22Rv1 (cell line): ENCODE measurements around the gene NTNG1.

ENCODE experiments used
- H3K27ac ChIP-seq: fragments of 450-650 bp; 2 replicates; pipeline ENCODE4 v1.5.1; 2017
- CTCF ChIP-seq: fragments of 450-650 bp; IDR thresholded peaks from 2 replicates; pipeline ENCODE4 v1.5.1; 2017; ENCODE audit warnings: mild to moderate bottlenecking
- ZFX ChIP-seq: fragments of 450-650 bp; IDR thresholded peaks from 2 replicates; pipeline ENCODE4 v1.6.1; 2017; ENCODE audit warnings: antibody characterized with exemption, borderline replicate concordance

The NTNG1 gene

DNA sequence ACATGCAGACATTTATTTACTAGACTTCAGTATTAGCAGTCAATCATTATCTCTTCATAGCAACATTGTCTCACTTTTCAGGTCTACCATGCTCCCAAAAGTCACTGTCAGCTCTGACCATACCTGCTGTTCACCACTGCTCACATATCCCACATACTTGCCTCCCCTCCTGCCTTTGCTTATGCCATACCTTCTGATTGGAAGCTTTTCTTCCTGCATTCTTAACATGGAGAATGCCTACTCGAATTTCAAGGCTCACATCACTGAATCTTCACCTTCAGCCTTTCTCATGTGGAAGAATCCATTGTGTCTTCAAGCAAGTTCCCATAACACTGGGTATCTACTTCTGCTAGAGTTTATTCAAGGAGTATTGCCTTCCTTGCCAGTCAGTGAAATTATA is 135.4 kb downstream of the NTNG1 start:
- TF ChIP-seq ZFX (no peak), CTCF (no peak)
- H3K27ac ChIP-seq, result no peak overlapping the region

DNA sequence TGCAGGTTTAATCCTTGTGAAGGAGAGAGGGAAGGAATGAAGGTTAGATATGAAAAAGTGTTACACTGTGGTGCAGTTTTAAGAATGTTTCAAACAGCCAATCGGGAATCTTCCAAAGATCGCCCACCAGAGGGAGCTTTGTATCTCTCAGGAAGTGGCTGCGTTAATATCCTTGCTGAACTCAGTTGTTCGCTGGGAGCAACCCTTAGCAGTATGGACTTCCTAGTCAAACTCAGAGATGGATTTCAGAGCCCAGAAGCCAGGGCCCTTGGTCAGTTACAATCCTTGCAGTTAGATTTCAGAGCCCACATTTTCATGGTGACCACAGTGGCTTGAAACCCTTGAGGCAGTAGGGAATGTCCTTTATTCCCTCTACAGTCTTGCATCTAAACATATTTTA is 136.2 kb downstream of the NTNG1 start:
- H3K27ac ChIP-seq, result no peak overlapping the region
- no peak for TF ChIP-seq ZFX
- peak; percentile 82 for TF ChIP-seq CTCF

DNA sequence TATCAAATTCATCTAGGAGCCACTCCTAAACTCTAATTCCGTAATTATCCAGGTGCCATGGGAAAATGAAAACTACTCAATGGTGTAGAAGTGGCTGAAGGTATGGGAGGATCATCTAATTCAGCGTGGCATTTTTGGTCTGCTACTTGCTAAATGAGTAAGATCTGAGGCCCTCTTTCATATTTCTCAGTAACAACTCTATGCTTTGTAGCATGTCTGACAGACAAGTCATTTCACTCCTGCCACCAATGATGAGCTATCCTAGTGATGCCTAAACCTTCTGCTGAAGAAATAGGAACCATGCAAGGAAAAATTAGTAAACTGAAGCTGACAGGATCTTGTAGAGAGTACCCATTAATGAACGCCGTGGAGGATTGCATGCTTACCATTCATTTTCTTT is 145.3 kb downstream of the NTNG1 start:
- no peak overlapping the region for H3K27ac ChIP-seq
- no peak for TF ChIP-seq CTCF
- no peak for TF ChIP-seq ZFX

- H3K27ac ChIP-seq, result no peak overlapping the region
- no peak for TF ChIP-seq CTCF
- TF ChIP-seq ZFX, result no peak
Observed at GRCh38 chr1:107291987-107292386, 151.1 kb downstream of the NTNG1 start.

DNA sequence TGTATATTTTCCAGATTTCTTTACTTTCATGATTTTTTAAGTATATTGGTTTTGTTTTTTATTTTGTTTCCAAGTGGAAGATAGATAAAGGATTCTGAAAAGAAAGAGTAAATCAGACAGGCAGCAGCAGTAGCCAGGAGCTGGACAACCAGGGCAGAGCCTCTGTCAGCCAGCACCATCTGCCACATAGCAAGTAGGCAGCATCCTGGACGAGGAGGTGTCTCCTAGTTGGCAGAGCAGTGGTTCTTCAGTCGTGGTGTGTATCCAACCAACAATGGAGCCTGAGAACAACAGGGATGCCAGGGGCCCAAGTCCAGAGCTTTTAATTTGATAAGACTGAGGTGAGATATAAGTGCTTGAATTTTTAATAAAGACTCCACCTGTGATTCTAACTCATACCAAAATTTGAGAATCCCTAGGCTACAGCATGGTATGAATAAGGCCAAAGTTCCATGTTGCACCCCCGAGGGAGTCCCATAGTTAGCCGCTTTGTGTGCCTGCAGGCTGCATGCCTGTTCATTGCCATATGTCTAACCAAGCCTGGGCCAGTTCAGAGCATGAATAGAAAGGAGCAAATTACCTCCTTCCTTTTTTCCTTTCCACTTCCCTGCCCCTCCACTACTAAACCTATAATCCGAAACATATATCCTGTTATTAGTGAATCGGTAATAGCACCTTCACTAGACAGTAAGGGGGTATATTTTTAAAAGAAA is 153.2 kb downstream of the NTNG1 start:
- TF ChIP-seq CTCF, result no peak
- no peak for TF ChIP-seq ZFX
- no peak overlapping the region for H3K27ac ChIP-seq

DNA sequence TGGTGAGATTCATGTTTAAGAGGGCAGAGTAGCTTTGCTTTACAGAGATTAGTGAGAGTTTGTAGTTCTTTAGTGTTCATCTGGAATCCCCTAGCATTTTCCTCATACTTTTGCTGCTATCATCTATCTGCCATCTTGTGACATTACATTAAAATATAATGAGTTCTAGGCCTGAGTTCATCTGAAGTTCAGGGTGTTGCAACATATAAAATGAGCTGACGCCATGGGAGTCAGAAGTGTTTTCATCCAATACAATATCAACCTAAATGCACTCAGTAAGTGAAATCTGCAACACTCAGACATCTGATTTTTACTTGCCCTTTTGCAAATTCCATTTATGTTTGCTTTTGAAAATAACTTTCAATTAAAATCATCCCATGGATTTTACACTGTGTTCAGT is 153.8 kb downstream of the NTNG1 start:
- TF ChIP-seq CTCF (no peak), ZFX (no peak)
- H3K27ac ChIP-seq, result no peak overlapping the region

DNA sequence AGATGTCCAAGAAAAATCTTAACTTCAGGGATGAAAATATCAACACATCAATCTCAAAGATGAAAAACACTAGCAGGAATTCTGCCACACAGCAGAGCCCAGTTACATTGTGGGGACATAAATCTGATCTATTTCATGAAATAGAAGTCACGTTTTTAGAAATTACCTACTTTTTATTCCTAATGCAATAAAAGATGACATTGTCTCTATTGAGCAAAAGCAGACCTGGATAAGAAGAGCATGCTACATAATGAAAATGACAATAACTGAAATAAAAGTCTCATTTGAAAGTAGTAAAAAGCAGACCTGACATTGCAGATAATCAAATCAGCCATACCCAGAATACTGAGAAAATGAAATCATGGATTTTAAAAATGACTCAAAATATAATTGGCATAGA is 156.8 kb downstream of the NTNG1 start:
- TF ChIP-seq ZFX, result no peak
- TF ChIP-seq CTCF, result no peak
- no peak overlapping the region for H3K27ac ChIP-seq
